Progenitor cell of endocrine pancreas (in vitro differentiated cells): ENCODE results near the gene CNTNAP2. TPM values are rescaled to one million over a fixed set of nuclear protein-coding genes. Genes with fewer than 3 reads are reported as not detected.

Experiments used
- DNase-seq: peaks from one replicate; pipeline ENCODE4 v3.0.0; 2021; ENCODE audit warnings: low spot score; ENCODE audit not compliant: unreplicated experiment
- H3K27ac Mint-ChIP-seq: 2 replicates; pipeline ENCODE4 v1.8.0; 2021; ENCODE audit warnings: mild to moderate bottlenecking, moderate library complexity, mixed read lengths
- H3K27me3 Mint-ChIP-seq: 2 replicates; pipeline ENCODE4 v1.8.0; 2021; ENCODE audit warnings: mixed read lengths
- H3K36me3 Mint-ChIP-seq: 2 replicates; pipeline ENCODE4 v1.8.0; 2022; ENCODE audit warnings: mixed read lengths; ENCODE audit not compliant: insufficient read depth
- H3K4me1 Mint-ChIP-seq: 2 replicates; pipeline ENCODE4 v1.8.0; 2021; ENCODE audit warnings: low read depth, mixed read lengths
- H3K4me3 Mint-ChIP-seq: 2 replicates; pipeline ENCODE4 v1.8.0; 2021; ENCODE audit warnings: low read depth, mild to moderate bottlenecking, moderate library complexity, mixed read lengths
- H3K9me3 Mint-ChIP-seq: 2 replicates; pipeline ENCODE4 v1.8.0; 2021; ENCODE audit warnings: low read depth, mixed read lengths
- total RNA-seq: library from RNA; stranded (reverse); gene quantifications from 2 replicates; pipeline ENCODE4 v1.2.1, GENCODE V29; 2021
- TF ChIP-seq, protein P1 (sequence below): fragments of 200-600 bp; sonication (generic); IDR thresholded peaks from one replicate; pipeline ENCODE4 v1.5.0; 2021; ENCODE audit warnings: antibody characterized with exemption, mild to moderate bottlenecking; ENCODE audit not compliant: unreplicated experiment

Gene CNTNAP2
- total RNA-seq, 1 donor from 2014 or later: 6.5 TPM

DNA sequence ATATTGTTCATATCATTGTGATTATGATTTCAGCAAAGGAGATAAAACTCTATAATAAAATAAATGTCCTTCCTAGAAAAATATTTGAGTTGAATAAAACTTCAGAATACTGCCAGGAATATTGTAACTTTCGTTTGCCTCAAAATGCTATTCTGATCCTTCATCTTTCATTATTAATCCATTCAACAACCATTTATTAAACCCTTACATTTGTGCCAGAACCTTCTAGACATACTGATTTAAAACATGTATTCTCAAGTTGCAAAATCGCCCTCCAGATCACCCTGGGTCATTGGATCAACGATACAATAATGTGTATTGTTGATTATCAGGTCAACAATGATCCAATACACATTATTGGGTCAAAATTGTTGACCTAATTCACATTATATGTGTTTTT lies 759.8 kb downstream of the CNTNAP2 start:
- TF ChIP-seq, protein P1, sequence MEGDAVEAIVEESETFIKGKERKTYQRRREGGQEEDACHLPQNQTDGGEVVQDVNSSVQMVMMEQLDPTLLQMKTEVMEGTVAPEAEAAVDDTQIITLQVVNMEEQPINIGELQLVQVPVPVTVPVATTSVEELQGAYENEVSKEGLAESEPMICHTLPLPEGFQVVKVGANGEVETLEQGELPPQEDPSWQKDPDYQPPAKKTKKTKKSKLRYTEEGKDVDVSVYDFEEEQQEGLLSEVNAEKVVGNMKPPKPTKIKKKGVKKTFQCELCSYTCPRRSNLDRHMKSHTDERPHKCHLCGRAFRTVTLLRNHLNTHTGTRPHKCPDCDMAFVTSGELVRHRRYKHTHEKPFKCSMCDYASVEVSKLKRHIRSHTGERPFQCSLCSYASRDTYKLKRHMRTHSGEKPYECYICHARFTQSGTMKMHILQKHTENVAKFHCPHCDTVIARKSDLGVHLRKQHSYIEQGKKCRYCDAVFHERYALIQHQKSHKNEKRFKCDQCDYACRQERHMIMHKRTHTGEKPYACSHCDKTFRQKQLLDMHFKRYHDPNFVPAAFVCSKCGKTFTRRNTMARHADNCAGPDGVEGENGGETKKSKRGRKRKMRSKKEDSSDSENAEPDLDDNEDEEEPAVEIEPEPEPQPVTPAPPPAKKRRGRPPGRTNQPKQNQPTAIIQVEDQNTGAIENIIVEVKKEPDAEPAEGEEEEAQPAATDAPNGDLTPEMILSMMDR: no peak
- Mint-ChIP-seq H3K4me1 (no peaks in the 10 kb centered on the region), H3K9me3 (no peaks in the 10 kb centered on the region), H3K4me3 (no peak overlapping the region), H3K27ac (no peak overlapping the region), H3K36me3 (no peaks in the 10 kb centered on the region), H3K27me3 (no peaks in the 10 kb centered on the region)
- no peak for DNase-seq

DNA sequence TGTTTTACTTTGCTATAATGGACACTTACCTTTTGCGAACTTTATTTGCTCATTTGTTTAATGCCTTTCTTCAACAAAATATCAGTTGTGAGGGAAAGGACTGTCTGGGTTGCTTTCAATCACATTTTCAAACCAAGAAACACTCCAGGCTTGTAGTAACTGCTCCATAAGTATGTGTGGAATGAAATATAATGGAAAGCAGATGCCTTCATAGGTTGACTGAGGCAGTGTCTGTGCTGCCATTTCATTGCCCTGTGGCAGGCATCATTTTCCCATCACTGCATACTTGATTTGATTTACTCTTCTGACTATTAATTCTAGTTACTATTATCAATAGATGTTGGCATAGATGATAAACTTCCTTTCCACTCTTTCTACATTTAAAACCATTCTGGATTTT lies 762.3 kb downstream of the CNTNAP2 start:
- no peaks in the 10 kb centered on the region for H3K9me3 Mint-ChIP-seq
- no peaks in the 10 kb centered on the region for H3K27me3 Mint-ChIP-seq
- DNase-seq: no peak
- no peaks in the 10 kb centered on the region for H3K36me3 Mint-ChIP-seq
- H3K4me3 Mint-ChIP-seq: no peak overlapping the region
- TF ChIP-seq, protein P1: no peak
- H3K4me1 Mint-ChIP-seq: no peaks in the 10 kb centered on the region
- no peak overlapping the region for H3K27ac Mint-ChIP-seq

DNA sequence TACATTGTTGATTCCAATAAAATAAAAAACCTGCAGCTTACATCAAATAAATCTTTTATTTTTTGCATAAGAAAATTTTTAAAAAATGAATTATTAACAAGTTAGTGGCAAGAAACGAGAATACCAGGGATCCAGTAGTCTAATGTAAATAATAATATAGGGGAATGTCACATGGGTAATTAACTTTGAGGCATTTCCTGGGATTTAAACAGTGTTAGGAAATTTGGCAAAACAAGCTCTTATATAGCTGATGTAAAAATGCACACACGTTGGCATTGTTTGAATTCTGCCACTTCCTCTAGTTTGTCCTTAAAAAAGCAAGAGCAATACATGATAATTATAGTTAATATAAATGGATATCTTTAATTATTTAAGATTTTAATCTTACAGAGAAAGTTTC lies 768.6 kb downstream of the CNTNAP2 start:
- Mint-ChIP-seq H3K9me3 (no peaks in the 10 kb centered on the region), H3K27me3 (no peaks in the 10 kb centered on the region), H3K4me1 (no peaks in the 10 kb centered on the region), H3K27ac (no peak overlapping the region), H3K36me3 (no peaks in the 10 kb centered on the region), H3K4me3 (no peak overlapping the region)
- no peak for DNase-seq
- TF ChIP-seq, protein P1: no peak

DNA sequence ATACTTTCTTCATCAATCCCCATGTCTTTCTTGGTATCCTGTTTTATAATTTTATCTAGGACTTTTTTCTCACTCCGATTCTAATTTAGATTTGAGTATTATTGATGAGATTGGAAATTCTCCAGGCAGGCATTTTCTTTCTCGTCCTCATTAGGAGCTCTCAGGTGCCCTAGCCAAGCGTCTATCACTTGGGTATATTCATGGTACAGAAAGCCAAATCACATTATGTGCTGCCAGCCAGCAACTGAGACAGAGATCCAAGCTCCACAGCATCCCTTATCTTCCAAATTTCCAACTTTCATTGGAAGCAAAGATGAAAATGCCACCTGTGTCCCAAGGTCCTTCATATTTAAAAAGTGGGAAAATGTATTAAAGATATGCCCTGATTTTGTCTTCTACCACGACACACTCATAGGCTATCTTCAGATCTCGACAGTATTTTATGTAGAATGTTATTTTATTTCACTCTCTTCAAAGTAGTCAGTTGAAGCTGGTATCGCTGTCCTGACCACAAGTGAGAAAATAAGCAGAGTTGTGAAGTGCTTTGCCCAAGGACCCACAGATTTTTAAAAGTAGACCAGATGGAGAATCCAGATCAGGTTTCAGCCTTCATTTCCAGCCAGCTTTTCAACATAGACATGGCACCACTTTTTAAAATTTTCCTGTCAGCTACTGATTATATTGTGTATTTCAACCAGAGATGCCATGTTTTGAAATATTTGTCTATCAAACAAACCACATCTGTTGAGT lies 773.4 kb downstream of the CNTNAP2 start:
- Mint-ChIP-seq H3K27ac (no peak overlapping the region), H3K9me3 (no peaks in the 10 kb centered on the region)

DNA sequence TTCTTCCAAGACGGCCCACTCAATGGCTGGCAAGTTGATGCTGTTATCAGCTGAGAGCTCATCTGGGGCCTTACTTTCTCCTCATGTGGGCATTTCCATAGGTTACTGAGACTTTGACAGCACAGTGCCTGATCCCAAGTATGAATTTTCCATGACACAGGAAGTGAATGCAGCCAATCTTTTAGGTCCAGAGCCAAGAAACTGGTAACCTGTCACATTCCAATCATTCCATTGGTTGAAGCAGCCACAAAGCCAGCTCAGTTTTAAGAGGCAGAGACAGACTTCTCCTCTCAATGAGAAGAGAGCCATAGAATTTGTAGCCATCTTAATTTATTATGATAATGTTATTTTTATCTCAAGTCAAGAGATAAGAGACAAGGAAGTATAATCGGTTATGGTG lies 775.5 kb downstream of the CNTNAP2 start:
- H3K27ac Mint-ChIP-seq: no peak overlapping the region
- TF ChIP-seq, protein P1: no peak
- no peak for DNase-seq

More for the DNA sequence above, 773.4 kb downstream of the CNTNAP2 start:
- Mint-ChIP-seq H3K36me3 (no peaks in the 10 kb centered on the region), H3K27me3 (no peaks in the 10 kb centered on the region), H3K4me3 (no peak overlapping the region), H3K4me1 (no peaks in the 10 kb centered on the region)
- TF ChIP-seq, protein P1: no peak
- no peak for DNase-seq

More for the DNA sequence above, 775.5 kb downstream of the CNTNAP2 start:
- Mint-ChIP-seq H3K4me1 (no peaks in the 10 kb centered on the region), H3K27me3 (no peaks in the 10 kb centered on the region), H3K9me3 (no peaks in the 10 kb centered on the region), H3K36me3 (no peaks in the 10 kb centered on the region), H3K4me3 (no peak overlapping the region)
